OCI-LY1 (cell line): ENCODE results near the gene ZBED3.

ENCODE experiments used
- EZH2 ChIP-seq: fragments of 200-600 bp; sonication (generic), shearing (Covaris generic); IDR thresholded peaks from 2 replicates; pipeline ENCODE4 v1.8.0; 2017; ENCODE audit warnings: borderline replicate concordance, mixed run types, mild to moderate bottlenecking, antibody characterized with exemption, low read length, moderate library complexity, mixed read lengths
- TF ChIP-seq, protein P1 (sequence below): fragments of 200-600 bp; sonication (generic), shearing (Covaris generic); IDR thresholded peaks from 2 replicates; pipeline ENCODE4 v1.5.1; 2017; ENCODE audit warnings: mild to moderate bottlenecking, antibody characterized with exemption, low read length, moderate library complexity, mixed read lengths

DNA sequence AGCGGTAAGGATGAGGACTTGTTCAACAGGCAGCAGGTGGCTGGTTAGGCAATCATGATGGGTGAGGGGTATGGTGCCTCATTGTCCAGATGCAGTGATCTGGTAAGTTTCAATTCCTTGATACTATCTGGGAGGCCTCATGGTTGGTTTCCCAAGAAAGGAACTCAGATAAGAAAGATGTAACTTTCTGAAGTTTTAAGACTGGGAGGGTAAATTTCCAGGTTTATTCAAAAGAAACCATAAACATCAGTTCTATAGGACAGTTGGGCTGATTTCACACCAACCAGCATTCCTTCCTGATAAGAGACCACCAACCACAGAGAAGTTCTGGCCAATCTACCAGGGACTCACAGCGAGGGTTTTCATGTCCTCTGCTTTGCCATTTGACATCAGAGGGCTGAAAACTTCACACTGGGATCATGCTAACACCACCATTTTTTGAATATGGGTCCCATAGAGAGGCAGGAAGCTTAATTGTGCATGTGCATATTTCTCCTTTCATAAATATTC lies 57.7 kb downstream of the ZBED3 start:
- TF ChIP-seq, protein P1, sequence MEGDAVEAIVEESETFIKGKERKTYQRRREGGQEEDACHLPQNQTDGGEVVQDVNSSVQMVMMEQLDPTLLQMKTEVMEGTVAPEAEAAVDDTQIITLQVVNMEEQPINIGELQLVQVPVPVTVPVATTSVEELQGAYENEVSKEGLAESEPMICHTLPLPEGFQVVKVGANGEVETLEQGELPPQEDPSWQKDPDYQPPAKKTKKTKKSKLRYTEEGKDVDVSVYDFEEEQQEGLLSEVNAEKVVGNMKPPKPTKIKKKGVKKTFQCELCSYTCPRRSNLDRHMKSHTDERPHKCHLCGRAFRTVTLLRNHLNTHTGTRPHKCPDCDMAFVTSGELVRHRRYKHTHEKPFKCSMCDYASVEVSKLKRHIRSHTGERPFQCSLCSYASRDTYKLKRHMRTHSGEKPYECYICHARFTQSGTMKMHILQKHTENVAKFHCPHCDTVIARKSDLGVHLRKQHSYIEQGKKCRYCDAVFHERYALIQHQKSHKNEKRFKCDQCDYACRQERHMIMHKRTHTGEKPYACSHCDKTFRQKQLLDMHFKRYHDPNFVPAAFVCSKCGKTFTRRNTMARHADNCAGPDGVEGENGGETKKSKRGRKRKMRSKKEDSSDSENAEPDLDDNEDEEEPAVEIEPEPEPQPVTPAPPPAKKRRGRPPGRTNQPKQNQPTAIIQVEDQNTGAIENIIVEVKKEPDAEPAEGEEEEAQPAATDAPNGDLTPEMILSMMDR, result no peak
- no peak for TF ChIP-seq EZH2
